ENCODE measurements around the gene TMEM18.

DNA sequence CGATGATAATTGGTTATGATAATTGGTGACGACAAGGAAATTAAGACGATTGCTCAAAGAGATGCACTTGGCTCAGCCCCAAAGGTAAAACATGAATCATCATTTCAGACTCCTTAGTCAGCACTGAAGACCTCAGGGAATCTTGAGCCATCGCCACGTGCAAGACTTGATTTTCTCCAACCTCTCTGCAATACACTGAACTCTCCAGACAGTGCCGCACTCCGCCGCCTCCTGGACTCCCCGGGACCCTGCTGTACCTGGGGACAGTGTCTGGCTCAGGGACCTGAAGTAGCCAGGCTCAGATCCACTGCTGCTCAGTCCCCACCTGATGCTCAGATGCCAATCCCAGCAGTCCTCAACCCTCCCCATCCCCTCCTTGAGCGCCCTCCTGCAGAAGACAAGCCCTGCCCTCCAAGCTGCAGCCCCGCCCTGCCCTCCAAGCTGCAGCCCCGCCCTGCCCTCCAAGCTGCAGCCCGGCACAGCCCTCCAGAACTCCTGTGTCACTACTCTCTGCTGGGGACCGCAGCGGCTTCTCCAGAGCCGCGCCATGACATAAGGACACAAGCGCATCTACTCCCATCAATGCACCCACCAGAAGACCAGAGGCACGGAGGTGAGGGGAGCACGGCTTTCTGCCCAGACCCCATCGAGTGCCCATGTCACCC lies 1.1 kb downstream of the TMEM18 start:
- TF ChIP-seq, protein P1, sequence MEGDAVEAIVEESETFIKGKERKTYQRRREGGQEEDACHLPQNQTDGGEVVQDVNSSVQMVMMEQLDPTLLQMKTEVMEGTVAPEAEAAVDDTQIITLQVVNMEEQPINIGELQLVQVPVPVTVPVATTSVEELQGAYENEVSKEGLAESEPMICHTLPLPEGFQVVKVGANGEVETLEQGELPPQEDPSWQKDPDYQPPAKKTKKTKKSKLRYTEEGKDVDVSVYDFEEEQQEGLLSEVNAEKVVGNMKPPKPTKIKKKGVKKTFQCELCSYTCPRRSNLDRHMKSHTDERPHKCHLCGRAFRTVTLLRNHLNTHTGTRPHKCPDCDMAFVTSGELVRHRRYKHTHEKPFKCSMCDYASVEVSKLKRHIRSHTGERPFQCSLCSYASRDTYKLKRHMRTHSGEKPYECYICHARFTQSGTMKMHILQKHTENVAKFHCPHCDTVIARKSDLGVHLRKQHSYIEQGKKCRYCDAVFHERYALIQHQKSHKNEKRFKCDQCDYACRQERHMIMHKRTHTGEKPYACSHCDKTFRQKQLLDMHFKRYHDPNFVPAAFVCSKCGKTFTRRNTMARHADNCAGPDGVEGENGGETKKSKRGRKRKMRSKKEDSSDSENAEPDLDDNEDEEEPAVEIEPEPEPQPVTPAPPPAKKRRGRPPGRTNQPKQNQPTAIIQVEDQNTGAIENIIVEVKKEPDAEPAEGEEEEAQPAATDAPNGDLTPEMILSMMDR (IDR thresholded peaks at IDR 0.05): peak; percentile 57
- no peak for TF ChIP-seq POLR2AphosphoS5 (IDR thresholded peaks at IDR 0.05; ENCODE audit: low read depth, low read length)
- no peak; the same call in 1 of the 2 replicates for TF ChIP-seq SIN3A (IDR thresholded peaks at IDR 0.05; ENCODE audit: borderline replicate concordance, insufficient read depth, low read depth, low read length)
- TF ChIP-seq TCF7L2 (IDR thresholded peaks at IDR 0.05; ENCODE audit: low read depth, low read length): no peak
